Fibroblast of pulmonary artery (primary cell): Measurements from ENCODE around the gene CCDC196.

ENCODE experiments used
- DNase-seq: peaks from one replicate; pipeline ENCODE4 v3.0.0-alpha.2; 2010; ENCODE audit warnings: low read depth
- H3K4me3 ChIP-seq: replicated peaks from 2 replicates; pipeline ENCODE4 v1.5.1; 2011; ENCODE audit warnings: low read depth, mild to moderate bottlenecking, control low read depth, low read length, moderate library complexity
- TF ChIP-seq, protein P1 (sequence below): IDR thresholded peaks from 2 replicates; pipeline ENCODE4 v1.5.1; 2011; ENCODE audit warnings: mild to moderate bottlenecking, control low read depth, low read length, inconsistent platforms; ENCODE audit errors: missing control alignments

Gene CCDC196

DNA sequence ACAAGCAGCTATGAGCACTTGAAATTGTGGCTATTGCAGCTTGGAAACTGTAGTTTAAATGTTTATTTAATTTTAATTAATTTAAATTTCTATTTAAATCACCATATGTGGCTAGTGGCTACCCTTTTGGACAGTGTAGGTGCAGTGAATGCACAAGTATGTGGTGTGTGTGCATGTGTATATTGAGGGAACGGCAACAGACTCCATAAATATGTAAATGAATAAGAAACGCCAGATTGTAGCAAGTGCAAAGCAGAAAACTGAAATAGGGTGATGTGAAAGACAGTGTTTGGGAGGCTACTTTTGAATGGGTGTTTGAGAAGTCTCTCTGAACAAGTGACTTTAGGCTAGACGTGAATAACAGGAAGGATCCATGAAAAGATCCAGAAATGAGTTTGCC is 32.7 kb upstream of the CCDC196 start:
- no peak overlapping the region for H3K4me3 ChIP-seq
- no peak for DNase-seq
- TF ChIP-seq, protein P1, sequence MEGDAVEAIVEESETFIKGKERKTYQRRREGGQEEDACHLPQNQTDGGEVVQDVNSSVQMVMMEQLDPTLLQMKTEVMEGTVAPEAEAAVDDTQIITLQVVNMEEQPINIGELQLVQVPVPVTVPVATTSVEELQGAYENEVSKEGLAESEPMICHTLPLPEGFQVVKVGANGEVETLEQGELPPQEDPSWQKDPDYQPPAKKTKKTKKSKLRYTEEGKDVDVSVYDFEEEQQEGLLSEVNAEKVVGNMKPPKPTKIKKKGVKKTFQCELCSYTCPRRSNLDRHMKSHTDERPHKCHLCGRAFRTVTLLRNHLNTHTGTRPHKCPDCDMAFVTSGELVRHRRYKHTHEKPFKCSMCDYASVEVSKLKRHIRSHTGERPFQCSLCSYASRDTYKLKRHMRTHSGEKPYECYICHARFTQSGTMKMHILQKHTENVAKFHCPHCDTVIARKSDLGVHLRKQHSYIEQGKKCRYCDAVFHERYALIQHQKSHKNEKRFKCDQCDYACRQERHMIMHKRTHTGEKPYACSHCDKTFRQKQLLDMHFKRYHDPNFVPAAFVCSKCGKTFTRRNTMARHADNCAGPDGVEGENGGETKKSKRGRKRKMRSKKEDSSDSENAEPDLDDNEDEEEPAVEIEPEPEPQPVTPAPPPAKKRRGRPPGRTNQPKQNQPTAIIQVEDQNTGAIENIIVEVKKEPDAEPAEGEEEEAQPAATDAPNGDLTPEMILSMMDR, result no peak

DNA sequence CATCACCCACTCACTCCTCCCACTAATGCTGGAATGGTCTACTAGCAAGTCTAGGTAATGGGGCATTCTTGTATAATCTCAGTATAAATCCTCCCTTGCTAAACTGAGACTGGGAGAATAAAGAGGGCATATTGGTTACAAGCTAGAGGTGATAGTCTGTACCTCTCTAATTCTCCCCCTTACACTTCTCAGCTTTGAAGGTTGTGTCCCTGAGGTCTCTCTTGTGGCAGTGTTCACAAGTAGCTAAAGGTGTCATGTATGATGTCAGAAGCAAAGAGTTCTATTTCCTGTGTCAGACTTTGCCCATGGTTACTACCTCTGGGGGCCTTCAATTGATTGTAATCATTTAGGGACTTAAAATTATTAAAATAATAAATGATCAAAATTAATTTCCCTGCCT is 26.6 kb upstream of the CCDC196 start:
- no peak overlapping the region for H3K4me3 ChIP-seq
- TF ChIP-seq, protein P1, result no peak
- no peak for DNase-seq

DNA sequence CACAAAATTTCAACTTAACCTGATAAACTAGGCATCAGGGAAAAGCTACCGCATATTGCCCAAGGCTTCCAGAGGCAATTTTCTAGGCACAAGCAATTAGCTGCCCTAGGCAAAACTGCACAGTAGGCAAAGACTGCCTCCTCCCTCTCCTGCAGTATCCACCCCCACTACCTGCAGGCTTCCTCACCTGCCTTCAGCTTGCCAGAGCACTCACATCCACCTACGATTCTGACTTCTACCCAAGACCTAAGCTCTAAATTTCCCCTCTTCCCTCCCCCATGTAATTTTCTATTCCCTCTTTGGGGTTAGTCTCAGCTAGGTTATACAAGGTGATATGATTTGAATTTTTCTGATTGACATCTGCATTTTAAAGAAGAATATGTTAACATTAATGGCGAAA is 21.9 kb upstream of the CCDC196 start:
- DNase-seq, result no peak
- H3K4me3 ChIP-seq, result no peak overlapping the region
- TF ChIP-seq, protein P1, result no peak

DNA sequence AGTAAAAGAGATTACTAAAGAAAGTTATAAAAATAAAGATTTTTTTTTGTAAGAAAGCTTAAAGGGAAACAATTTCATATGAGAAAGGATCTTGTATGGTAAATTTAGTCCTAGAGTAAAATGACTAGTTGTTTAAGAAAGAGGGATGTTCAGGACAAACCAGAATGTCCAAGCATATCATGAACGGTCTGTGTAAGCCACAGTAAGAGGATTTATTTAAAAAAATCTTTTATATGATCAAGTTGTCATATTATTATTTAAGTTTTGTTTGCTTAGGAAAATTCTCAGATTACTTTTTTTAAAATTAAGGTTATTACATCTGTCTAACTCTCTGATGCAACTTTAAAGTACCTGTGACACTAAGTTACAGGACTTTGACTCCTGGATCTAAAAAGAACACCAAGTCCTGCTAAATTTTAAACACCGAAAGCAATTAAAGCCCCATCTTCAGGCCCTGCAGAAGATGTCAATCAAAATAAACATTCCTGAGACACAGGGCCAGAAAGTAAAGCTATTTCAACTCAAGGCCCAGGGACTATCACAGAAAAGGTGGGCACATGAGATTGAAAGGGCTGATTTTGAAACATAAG is 17.3 kb upstream of the CCDC196 start:
- TF ChIP-seq, protein P1, result no peak
- DNase-seq, result no peak
- no peak overlapping the region for H3K4me3 ChIP-seq

DNA sequence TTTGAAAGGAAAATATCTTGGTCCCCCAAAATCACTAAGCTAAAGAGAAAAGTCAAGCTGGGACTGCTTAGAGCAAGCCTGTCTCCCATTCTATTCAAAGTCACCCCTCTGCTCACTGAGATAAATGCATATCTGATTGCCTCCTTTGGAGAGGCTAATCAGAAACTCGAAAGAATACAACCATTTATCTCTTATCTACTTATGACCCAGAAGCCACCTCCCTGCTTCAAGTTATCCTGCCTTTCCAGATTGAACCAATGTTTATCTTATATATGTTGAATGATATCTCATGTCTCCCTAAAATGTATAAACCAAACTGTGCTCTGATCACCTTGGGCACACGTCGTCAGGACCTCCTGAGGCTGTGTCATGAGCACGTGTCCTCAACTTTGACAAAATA is 14.6 kb upstream of the CCDC196 start:
- TF ChIP-seq, protein P1, result no peak
- no peak for DNase-seq
- H3K4me3 ChIP-seq, result no peak overlapping the region

DNA sequence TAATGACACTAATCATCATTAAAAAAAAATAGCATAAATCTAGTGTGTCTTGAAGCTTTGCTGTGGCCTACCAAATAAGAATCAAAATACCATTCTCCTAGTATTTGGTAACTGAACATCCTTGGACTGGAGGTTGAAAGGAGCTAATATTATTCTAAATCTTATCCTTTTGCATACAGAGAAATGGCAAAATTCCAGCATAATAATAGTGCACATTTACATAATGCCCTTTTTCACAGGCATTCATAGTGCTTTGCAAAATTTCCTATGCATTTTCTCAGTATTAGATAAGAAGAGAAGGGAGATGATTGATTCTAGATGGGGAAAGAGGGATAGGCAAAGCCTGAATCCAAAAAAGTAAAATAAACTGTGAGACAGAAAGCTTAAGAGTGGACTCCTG is 13.9 kb upstream of the CCDC196 start:
- TF ChIP-seq, protein P1, result no peak
- no peak overlapping the region for H3K4me3 ChIP-seq
- no peak for DNase-seq

DNA sequence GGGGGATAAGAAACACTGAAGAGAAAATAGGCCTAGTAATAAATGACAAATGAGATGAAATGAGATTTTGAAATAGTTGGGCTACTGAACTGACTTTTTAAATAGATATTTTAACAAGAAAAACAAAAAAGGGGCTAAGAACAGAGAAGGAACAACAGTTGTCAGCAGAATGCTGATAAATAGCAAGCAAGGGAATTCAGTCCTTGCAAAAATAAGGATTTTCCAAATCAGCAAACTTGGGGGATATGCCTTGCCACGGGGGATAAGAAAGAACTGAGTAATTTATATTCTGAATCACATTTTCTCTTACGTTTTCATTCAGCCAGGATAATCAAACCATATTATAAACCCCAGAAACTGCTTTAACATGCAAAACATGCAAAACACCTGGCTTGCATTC is 12.9 kb upstream of the CCDC196 start:
- DNase-seq, result no peak
- TF ChIP-seq, protein P1, result no peak
- H3K4me3 ChIP-seq, result no peak overlapping the region
